ENCODE measurements around the gene TRIO. TPM values are rescaled to one million over a fixed set of nuclear protein-coding genes. Genes with fewer than 3 reads are reported as not detected.
A peak's percentile ranks its signal among the peaks of the same experiment; 100 is the strongest.

Gene TRIO
- total and polyA plus RNA-seq, 10 of the 15 experiments (the other 5 are each of a cell fraction or from before 2014, with no cell fraction given), result 5.1 to 96.4 (median 44.6) TPM

- FAIRE-seq (no peak), ATAC-seq (peak; percentile 68), DNase-seq (ENCODE audit: low read depth, low spot score) (no peak)
- Histone ChIP-seq H3K4me3 (no peak overlapping the region), H3K79me2 (ENCODE audit: control insufficient read depth, insufficient read depth, low read length) (peaks cover 87% of the 10 kb centered on the region), H3K27me3 (replicated peaks in 1 of 2; ENCODE audit: control insufficient read depth in 2 of 2, insufficient read depth in 2 of 2, low read length in 1 of 2) (no peaks in the 10 kb centered on the region), H3K9ac (ENCODE audit: control insufficient read depth, insufficient read depth, low read length) (no peak overlapping the region), H3K4me1 (ENCODE audit: control insufficient read depth, insufficient read depth, low read length) (peaks cover 17% of the 10 kb centered on the region; the same call in 1 of the 2 replicates), H2AFZ (ENCODE audit: control insufficient read depth, low read depth, low read length) (no peak overlapping the region), H3K9me3 (replicated peaks; ENCODE audit: control insufficient read depth, insufficient read depth, low read length) (no peaks in the 10 kb centered on the region; the same call in 2 of the 3 replicates), H4K20me1 (ENCODE audit: control insufficient read depth, insufficient read depth) (no peaks in the 10 kb centered on the region), H3K4me2 (ENCODE audit: control insufficient read depth, insufficient read depth) (peak overlapping the region; percentile 38), H3K27ac (ENCODE audit: control insufficient read depth, insufficient read depth) (no peak overlapping the region), H3K36me3 (ENCODE audit: control insufficient read depth in 2 of 2, insufficient read depth in 2 of 2, low read length in 1 of 2) (no peaks in the 10 kb centered on the region; a peak in 2 of 4 replicates)
- ChIA-PET POLR2A (interaction anchor here (0.6 kb wide), 1 partner anchor 29 kb away, joined by 3 read pairs; no protein-coding TSS in a partner anchor), RAD21 (ENCODE audit: unreplicated experiment) (interaction anchor here (1.1 to 1.5 kb wide), 2 partner anchors 9 to 23 kb away, joined by 3 to 5 read pairs; no protein-coding TSS in a partner anchor), SMC1A (ENCODE audit: uncharacterized antibody, unreplicated experiment) (interaction anchor here (0.8 to 2.0 kb wide), 4 partner anchors 9 to 127 kb away, joined by 3 to 5 read pairs (median 4); no protein-coding TSS in a partner anchor), CTCF (no interaction called here)
- no TSS peak for BruUV-seq (replicated peaks)
- TF ChIP-seq ZBED1 (IDR thresholded peaks at IDR 0.05; ENCODE audit: borderline replicate concordance) (no peak), TARDBP (IDR thresholded peaks at IDR 0.05; ENCODE audit: borderline replicate concordance) (no peak), EP300 (IDR thresholded peaks at IDR 0.05; ENCODE audit: borderline replicate concordance in 1 of 2, control insufficient read depth in 1 of 2, low read depth in 2 of 2, low read length in 2 of 2) (no peak), RUNX3 (IDR thresholded peaks at IDR 0.05; ENCODE audit: low read length) (peak; percentile 70), MYC (IDR thresholded peaks at IDR 0.05; ENCODE audit: insufficient read depth, insufficient read length, insufficient replicate concordance, low read length, severe bottlenecking) (no peak), JUNB (IDR thresholded peaks at IDR 0.05) (0 out of 2 replicates have a peak, but pooled peaks have one; percentile 23), STAT3 (IDR thresholded peaks at IDR 0.05; ENCODE audit: low read depth, low read length) (no peak), POLR2AphosphoS5 (IDR thresholded peaks at IDR 0.05; ENCODE audit: low read length) (no peak), ESRRA (IDR thresholded peaks at IDR 0.05; ENCODE audit: low read length) (no peak), GABPA (IDR thresholded peaks at IDR 0.05; ENCODE audit: low read depth) (no peak), RCOR1 (conservative IDR thresholded peaks at IDR 0.05; ENCODE audit: low read depth, low read length) (no peak)
- WGBS (ENCODE audit: insufficient coverage, insufficient replicate concordance, low lambda C conversion rate, missing lambda C conversion rate), result 36% methylated on average over 4 of the region's 4 CpGs
- in situ Hi-C loops (cut with MboI), result no loop called here
- intact Hi-C loops (cut with micrococcal nuclease; ENCODE audit: unreplicated experiment), result no loop called here
Observed at GRCh38 chr5:14235872-14236271, 92.7 kb downstream of the TRIO start.
